ENCODE results near the gene IRAK4.

IRAK4 gene

DNA sequence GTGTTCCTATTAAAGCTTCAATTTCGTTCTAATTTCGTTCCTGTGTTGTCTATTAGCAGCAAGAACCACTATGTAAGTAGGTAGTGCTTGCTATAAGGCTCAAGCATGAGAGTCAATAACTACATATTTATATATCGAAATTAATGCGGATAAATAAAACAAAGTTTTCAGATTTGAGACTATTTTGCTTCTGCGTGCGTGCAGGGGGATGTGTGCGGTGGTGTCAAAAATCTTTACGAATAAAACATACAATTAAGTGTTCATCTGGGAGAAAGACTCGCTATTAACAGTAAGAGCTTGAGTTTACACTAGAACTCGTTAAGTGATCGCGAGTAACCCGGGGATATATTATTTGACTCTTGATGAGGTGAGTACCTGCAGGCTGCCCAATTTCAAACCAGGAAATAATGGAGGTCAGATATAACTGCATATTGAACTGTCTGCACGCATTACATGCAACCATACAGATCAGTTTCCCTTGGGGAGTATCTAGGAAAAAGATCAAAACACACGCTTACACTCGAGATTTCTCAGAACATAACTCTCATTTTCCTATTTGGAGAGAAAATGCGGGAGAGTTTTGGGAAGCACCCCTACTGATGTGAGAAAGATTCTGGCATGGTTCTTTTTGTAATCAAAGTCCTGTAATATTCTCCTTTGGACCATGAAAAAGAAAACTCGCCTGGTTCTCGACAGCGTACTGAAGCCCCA lies 46.6 kb downstream of the IRAK4 start:
- TF ChIP-seq, protein P1, sequence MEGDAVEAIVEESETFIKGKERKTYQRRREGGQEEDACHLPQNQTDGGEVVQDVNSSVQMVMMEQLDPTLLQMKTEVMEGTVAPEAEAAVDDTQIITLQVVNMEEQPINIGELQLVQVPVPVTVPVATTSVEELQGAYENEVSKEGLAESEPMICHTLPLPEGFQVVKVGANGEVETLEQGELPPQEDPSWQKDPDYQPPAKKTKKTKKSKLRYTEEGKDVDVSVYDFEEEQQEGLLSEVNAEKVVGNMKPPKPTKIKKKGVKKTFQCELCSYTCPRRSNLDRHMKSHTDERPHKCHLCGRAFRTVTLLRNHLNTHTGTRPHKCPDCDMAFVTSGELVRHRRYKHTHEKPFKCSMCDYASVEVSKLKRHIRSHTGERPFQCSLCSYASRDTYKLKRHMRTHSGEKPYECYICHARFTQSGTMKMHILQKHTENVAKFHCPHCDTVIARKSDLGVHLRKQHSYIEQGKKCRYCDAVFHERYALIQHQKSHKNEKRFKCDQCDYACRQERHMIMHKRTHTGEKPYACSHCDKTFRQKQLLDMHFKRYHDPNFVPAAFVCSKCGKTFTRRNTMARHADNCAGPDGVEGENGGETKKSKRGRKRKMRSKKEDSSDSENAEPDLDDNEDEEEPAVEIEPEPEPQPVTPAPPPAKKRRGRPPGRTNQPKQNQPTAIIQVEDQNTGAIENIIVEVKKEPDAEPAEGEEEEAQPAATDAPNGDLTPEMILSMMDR (IDR thresholded peaks at IDR 0.05; ENCODE audit: low read depth, low read length), result no peak
- peak overlapping the region; percentile 92 for H3K4me3 ChIP-seq (ENCODE audit: low read depth, low read length)

DNA sequence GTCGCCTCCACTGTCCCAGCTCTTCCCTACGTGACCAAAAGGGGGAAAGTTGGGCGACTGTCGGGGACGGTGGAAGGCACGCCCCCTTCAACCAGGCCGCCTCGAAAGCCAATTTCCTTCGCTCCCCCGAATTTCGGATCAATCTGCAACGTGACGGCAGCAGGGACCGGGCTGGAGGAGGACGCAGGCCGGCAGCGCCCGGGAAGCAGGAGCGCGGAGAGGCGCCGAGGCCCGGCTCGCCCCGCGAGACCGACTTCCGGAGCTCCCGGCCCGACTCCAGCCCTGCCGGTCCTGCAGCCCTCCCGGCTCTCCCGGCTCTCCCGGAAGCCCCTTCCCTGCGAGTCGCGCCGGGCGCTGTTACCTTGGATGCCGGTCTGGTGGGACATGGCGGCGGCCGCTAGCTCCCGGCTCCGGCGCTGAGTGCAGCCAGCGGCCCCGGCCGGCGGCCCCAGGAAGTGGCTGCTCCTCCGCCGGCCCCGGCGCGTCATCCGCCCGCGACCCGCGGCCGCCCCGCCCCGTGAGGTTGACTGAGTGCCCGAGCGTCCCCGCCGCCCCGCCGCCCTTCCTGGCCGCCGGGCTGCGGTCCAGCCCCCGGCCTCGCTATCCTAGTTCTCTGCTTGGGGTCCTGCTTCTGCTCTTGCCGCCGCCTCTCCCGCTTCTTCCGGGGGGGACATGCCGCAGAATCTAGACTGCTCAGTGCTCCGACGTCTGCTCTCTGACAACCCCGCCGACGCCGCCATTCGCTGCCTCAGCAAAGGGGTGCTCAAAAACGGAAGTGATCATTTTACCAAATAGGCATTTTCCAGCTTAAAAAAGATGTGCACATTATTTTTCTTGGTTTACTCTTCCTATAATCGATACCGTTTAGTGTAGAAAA lies 47.3 kb downstream of the IRAK4 start, which contains the start of gene TWF1:
TSS of gene TWF1 (minus strand) at position 458 of the 877 bp plus-strand sequence. CDS start at position 386, 72 bp downstream.
- TF ChIP-seq, protein P1 (IDR thresholded peaks at IDR 0.05; ENCODE audit: low read depth, low read length), result peak; percentile 26; the same call in 1 of the 2 replicates
- peak within 1 kb of the TSS; percentile 92 for H3K4me3 ChIP-seq (ENCODE audit: low read depth, low read length)

DNA sequence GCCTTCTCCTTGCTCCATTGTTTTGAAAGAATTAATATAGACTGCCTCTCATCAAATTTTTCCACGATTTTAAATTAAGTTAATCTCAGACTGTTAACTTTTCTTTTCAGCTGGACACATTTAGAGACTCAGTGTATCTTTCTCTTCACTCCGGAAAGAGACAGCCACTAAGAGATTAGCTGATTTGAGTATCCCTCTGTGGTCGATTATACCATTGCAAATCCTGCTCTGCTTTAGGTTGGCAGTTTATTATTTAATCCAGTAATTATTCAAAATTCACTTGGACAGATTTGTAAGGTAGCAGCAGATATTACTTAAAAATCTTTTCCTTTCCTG lies 48.0 kb downstream of the IRAK4 start:
- TF ChIP-seq, protein P1 (IDR thresholded peaks at IDR 0.05; ENCODE audit: low read depth, low read length), result no peak
- peak overlapping the region; percentile 92 for H3K4me3 ChIP-seq (ENCODE audit: low read depth, low read length)

DNA sequence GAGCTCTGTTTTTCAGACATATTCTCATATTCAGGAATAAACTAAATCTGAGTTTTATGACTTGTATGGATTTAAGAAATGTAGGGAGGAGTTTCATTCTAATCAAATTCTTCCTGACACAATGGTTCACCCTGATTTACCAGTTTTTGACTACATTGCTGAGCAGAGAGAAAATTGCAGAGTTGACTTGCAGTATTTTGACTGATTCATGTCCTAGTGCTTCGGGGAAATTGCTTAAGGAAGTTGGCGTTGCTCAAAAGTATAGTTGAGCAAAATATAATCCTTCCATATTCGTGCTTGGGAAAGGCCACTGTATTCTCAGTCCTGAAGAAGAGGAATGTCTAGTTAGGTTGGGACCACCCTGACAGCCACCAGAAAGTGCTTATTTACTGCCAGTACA lies 48.6 kb downstream of the IRAK4 start:
- TF ChIP-seq, protein P1 (IDR thresholded peaks at IDR 0.05; ENCODE audit: low read depth, low read length), result no peak
- H3K4me3 ChIP-seq (ENCODE audit: low read depth, low read length), result no peak overlapping the region

DNA sequence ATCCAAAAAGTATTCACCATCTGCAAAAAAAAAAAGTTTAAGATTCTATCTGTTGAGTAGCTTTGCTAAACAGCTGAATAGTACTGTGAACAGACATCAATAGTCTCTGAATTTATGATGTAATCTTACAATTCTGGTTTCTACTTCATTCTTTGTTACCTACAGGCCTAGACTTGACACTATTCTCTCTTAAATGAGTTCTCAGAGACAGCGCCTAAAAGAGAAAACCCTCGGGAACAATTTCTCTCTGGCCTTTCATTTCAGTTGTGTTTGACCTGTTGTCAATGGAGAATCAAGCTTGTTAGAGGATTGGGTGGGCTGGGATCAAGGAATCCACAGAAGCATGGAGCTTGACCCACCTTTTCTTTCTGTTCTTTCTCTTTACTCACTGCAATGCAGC lies 53.3 kb downstream of the IRAK4 start:
- no peak overlapping the region for H3K4me3 ChIP-seq (ENCODE audit: low read depth, low read length)
- TF ChIP-seq, protein P1 (IDR thresholded peaks at IDR 0.05; ENCODE audit: low read depth, low read length), result no peak

DNA sequence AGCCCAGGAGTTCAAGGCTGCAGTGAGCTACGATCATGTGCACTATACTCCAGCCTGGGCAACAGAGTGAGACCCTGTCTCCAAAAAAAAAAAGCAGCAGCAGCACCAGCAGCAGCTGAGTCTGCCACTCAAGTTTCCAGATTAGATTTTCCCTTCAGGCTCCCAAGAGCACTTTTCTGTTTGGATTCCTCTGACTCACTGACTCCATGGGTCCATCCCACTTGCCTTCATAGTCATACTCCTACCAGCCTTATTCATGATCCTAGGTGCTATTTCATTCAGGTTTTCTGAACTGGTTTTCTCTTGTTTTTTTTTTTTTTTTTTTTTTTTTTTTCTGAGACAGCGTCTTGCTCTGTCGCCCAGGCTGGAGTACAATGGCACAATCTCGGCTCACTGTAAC lies 54.2 kb downstream of the IRAK4 start:
- TF ChIP-seq, protein P1 (IDR thresholded peaks at IDR 0.05; ENCODE audit: low read depth, low read length), result no peak
- H3K4me3 ChIP-seq (ENCODE audit: low read depth, low read length), result no peak overlapping the region

DNA sequence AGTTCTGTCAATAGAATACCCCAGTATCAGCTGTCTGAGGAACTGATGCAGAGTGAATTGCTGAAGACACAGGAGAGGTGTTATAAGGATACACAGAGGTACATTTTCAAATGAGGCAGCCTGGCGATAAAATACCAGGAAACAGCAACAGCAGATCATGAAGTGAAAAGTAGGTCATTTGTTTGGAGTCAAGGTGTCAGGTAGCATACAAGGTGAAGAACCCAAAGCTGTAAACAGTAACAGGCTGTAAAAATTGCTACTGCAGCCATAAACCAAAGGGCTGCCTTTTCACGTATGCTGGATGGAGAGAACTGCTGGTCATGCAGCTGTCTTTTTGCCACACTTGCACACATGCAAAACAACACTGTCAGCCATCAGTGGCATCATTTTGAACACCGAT lies 56.7 kb downstream of the IRAK4 start:
- TF ChIP-seq, protein P1 (IDR thresholded peaks at IDR 0.05; ENCODE audit: low read depth, low read length), result no peak
- no peak overlapping the region for H3K4me3 ChIP-seq (ENCODE audit: low read depth, low read length)
